AG20443 (cell line): Measurements from ENCODE around the gene PDLIM1.

Experiments
- DNase-seq: peaks from one replicate; pipeline ENCODE4 v3.0.0; 2012; ENCODE audit warnings: low spot score, mixed read lengths

Gene PDLIM1

DNA sequence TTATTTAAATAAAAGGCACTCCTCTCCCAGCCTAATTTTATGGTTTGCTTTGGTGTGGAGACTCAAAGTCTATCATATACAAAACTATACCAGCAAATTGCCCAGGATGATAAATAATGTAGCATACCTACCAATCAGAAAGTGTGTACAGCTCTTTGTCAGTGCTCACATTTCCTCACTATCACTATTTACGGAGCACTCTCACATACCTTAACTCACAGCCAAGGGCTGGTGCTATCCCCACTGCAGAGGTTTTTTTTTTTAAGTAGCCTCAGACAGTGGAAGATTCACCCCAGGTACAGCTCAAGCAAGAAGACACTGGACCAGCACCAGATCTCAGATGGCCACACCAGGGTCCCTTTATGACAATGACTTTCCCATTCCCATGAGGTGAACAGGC is 2.5 kb downstream of the PDLIM1 start:
- DNase-seq, result no peak

DNA sequence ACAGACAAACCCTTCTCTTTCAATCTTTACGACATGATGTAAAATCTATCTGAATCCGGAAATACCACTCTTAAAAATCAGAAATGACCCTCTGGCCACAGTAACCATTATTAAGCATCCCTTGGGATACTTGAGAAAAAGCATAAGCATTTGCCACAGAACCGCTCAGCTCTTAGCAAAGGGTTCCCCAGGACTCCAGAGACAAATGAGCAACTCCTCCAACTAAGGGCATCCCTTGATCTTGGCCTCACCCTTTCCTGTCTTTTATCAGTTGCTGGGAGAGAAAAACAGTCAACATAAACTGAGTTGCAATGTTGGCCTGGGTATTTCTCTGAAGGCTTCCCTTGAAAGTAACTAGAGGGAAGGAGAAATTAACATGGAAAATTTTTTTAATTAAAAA is 3.5 kb downstream of the PDLIM1 start:
- peak; percentile 27 for DNase-seq

DNA sequence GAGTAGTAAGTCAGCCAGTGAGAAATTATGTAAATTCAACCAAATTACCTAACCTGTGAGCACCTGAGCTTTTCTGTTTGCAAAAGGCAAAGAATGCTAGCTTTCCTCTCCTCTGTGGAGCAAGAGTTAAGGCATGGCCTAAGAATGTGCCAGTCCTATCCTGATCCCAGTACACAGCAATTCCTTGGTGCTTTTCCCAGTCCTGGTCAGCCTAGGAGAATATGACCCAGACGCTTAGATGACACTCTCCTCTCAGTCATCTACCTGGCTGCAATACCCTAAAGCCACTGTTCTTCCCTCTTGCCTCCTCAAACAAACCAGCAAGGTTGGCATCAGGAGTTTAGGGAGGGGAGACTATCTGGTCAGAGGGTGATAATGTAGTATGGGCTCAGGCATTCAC is 4.1 kb downstream of the PDLIM1 start:
- DNase-seq, result no peak

DNA sequence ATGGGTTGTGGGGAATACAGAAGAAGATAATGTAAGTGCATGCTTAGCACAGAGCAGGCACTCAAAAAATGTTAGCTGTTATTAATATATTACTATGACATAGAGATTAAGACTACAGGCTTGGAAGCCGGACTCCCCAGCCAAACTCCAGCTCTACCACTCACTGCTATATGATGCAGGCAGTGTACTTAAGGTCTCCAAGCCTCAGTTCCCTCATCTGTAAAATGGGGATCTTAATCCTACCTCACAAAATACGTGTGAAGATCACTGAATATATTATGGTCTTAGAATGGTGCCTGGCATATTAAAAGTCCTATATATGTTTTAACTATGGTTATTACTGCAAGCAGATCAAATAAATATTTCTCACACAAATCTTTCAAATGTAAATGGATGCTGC is 5.2 kb downstream of the PDLIM1 start:
- DNase-seq, result no peak

DNA sequence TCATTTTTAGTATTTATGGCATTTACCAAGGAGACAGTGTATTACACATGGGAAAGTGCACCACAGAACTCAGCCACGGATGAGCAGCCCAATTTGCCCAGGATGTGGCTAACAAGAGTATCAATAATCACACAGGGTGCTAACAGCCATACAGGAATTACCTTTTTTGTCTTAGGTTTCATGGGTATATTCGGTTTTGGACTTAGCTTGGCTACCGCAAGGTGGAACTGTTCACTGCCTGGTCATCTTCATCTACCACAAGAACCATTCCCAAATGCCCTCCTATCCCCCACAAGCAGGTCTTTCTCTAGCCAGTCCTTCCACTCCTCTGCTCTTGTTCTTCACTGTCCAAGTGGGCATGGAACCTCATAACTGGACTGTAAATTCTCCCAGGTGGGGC is 6.0 kb downstream of the PDLIM1 start:
- DNase-seq, result no peak

DNA sequence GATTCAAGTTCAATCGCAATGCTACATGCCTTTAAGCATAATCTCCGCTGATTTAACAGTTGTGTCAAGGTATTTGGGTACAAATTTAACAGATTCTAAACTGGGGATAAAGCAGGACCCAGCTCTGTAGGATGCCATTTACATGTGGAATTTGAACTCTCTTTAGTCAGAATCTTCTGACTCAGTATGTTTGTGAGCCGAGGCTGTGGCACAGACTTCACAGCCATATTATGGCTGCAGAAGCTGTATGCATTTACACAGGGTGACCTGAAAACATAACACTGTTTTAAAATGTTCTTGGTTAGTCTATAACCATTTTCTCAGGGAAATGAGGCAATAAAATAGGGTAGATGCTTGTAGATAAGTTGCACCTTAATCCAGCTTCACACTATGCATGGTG is 8.7 kb downstream of the PDLIM1 start:
- no peak for DNase-seq

DNA sequence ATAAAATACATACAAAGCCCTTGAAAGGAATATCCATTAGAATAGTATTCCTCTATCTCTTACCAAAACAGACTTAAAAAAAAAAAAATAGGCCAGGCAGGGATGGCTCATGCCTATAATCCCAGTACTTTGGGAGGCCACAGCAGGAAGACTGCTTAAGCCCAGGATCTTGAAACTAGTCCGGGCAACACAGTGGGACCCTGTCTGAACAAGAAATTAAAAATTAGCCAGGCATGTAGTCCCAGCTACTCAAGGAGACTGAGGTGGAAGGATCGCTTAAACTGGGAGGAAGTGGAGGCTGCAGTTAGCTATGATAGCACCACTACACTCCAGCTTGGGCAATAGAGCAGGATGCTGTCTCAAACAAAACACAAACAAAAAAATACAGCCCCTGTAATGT is 9.6 kb downstream of the PDLIM1 start:
- no peak for DNase-seq

DNA sequence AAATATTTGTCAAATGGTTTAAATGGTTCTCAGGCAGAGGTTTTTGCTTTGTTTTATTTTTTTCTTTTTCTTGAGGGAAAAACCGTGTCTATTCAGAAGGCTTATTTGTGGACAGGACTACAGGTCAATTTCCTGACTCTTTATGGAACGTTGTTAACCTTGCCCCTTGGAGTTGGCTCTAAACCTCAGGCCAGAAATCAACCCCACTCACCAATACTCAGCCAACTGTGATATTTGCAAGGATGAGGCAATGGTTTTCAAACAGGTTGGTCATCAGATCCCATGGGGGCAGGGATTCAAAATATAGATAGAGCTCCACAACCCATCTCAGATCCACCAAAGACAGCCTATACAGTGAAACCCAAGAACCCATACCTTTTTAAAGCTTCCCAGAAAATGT is 10.2 kb downstream of the PDLIM1 start:
- no peak for DNase-seq

DNA sequence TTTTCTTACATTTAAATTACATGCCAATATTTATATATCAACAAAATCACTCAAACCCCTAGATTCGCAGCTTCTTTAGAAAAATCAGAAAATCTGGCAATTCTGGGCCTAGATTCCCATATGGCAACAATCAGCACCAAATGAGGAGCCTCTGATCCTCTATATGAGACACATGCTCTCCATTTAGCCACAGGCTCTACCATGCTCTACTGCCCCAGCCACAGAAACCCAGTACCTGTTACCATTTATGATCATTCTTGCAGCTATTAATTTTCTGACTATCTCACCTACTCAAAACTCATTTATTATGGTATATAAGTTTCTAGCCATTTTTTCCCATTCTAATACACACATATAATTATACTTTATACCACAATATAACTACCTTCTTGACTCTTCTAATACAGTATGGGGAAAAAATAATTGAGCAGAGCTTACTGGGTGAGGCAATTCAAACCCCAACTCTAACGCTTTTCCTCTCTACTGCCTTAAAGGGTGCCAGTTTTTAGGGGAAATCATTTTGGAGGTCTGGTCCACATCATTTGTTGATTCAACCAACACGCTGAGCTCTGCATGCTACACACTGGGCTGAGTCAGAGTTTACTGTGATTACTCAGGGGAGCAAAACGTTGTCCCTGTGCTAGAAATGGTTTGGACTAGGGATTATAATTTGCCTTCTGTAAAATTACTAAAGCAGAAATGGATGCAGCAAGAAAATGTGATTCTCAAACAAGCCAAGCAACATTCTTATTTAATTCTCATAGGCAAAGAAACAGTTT is 11.6 kb downstream of the PDLIM1 start:
- peak; percentile 67 for DNase-seq

DNA sequence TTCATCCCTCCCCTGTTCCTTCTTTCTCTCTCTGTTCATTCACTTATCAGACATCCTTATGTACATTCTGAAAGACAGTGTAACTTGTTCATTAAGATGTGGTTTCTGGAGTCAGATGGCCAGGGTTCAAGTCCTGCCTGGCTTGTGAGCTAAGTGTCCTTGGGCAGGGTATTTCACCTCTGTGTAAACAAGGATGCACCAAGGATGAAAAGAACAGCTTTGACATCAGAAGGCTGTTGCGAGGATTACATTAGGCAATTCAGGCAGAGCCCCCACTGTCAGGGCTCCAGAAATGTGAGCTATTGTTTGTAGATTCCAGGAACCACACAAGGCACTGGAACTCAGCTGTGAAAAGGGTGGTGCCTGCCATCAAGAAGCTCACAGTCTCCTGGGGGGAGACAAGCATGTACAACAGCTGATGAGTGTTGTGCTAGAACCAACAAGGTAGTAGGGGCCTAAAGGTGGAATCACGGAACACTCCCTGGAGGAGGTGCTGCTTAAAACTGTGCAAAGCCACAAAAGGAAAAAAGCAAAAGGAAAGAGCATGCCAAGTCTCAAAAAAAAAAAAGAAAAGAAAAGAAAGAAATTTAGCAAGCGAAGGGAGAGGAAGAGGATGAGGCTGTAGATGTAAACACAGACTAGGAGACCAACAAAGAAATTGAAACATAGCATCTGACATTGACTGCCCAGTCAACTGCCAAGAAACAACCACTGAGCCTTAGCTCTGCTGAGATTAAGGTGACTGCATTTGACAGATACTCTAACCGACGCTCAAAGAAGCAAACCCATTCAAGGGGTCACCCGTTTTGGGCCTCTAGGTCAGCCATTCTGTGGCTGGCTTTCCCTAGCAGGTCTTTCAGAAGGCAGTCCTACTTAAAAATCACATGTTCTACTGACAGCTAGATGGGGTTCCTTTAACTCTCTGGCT is 12.5 kb downstream of the PDLIM1 start:
- DNase-seq, result peak; percentile 48

DNA sequence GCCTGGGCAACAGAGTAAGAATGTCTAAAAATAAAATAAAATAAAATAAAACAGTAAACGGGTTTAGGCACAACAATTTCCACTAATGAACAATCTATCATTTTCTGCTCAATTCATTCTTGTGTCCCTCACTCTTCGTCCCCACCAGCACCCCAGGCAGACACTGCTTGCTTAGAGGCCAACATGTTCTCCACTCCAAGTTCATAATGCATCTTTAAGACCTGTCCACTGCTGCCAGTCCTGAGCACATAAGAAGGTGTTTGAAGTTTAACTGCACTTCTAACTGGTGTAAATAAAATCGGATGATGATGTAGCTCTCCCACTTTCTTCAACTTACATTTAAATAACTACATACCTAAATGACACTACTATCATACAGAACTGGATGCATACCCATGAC is 13.2 kb downstream of the PDLIM1 start:
- DNase-seq, result no peak

DNA sequence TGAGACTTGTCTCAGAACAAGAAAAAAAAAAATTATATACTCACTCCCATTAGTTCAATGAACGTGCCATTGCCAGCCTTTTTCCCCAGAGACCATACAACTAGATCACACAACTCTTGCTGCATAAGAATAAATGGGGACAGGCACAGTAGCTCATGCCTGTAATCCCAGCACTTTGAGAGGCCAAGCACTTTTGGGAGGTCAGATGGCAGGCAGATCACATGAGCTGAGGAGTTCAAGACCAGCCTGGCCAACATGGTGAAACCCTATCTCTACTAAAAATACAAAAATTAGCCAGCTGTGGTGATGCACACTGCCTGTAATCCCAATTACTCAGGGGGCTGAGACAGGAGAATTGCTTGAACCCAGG is 13.6 kb downstream of the PDLIM1 start:
- no peak for DNase-seq

DNA sequence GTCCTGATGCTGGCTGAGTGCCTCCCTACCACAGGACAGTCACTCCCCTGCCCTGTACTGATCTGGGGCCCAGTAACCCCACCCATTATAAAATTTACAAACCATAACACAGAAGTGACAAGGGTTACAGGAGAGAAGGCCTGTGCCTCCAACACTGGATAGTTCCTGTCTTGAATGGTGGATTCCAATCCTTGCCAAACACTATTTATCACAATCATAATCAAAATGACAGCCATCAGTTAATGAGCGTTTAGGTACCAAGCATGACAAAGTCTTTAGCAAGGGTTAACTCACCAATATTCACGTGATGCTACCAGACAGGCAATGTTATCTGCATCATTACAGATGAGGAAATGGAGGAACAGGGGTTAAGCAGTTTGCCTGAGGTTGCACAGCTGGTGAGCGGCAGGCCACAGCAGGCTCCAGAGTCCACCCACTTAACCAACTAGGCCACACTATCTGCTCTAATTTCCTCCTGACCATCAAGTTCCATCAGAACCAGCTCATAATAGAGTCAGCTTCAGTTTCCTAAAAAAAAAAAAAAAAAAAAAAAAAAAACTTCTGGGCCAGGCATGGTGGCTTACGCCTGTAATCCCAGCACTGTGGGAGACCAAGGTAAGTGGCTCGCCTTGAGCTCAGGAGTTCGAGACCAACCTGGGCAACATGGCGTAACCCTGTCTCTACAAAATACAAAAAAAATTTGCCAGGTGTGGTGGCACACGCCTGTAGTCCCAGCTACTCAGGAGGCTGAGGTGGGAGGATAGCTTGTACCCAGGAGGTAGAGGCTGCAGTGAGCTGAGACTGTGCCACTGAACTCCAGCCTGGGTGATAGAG is 14.2 kb downstream of the PDLIM1 start:
- no peak for DNase-seq

DNA sequence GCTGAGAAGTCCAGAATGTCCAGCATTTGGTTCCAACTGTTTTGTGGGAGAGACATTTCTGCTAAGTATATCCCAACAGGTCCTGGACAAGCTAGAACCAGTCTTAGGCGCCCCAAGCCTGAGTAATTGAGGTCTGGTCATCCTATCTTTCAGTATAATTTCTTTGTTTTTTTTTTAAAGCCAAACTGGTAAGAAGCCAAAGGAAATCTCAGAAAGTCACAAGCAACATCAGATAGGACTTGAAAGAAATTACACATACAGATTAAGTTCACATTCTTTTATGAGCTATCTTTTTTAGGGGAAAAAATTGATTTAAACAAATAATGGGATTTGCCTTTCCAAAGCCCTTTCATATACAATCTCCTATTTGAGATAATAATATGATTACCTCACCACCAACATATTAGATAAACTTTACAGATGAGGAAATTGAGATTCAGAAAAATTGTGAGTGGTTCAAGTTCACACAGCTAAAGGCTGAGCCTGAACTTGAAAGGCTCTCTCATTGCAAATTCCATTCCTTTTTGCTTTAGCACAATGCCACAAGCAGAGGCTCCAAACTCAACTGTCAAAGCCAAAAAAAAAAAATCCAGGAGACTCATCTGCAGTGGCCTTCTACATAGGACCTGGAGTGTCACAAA is 15.0 kb downstream of the PDLIM1 start:
- no peak for DNase-seq

DNA sequence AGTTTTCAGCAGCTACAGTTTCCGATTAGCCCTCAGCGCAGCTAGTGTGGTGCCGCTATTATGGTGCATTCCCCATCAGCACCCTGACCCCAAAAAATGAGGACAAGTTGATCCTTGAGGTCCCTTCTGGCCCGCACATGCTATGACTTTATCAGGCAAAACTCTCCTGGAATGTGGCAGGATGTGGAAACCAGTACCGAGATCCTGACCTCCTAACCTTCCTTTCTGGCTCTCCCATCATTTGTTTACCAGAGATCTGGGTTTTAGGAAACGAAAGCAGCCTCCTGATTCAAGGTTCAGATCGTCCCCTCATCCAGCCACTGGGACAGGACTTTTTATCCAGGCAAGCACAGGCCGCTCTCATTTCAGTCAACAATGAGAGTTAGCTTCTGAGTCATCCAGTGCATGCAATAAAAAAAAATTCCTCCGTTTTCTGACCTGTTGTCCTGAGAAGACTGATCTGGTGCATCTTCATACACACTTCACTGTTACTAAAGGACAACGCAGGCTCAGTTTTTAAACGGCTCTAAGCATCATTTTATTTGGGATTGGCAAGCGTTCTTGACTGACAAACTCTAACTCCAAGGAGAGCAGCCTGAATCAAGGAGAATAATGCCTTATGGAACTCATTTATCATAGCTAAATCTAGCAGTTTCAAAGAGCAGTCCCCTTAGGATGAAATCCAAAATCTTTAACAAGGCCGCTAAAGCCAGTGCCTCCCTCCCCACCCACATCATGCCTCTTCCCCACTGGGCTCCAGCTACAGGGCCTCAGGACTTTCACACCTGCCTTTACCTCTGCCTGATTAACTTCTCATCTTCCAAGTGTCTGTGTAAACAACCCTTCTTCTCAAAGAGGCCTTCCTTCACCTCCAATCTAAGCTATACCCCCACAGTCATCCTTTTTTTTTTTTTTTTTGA is 17.1 kb downstream of the PDLIM1 start:
- peak; percentile 80 for DNase-seq

DNA sequence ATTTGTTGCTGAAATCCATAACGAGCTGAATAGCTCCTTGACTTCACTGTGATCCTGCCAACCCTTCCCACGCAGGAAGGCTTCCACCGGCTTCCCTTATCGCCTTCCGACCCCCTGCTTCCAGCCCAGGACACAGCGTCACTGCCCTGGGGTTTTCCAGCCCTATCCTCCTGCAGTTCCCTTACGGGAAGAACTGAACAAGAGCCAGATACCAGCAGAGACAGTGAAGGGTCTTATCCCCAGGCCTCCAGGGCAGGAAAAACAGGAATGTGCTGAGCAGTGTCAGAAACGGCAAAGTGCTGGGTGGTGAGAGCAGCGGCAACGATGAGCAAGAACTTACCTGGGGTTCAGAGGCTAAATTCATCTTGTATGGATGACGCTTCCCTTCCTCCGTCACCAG is 22.4 kb downstream of the PDLIM1 start:
- DNase-seq, result no peak

DNA sequence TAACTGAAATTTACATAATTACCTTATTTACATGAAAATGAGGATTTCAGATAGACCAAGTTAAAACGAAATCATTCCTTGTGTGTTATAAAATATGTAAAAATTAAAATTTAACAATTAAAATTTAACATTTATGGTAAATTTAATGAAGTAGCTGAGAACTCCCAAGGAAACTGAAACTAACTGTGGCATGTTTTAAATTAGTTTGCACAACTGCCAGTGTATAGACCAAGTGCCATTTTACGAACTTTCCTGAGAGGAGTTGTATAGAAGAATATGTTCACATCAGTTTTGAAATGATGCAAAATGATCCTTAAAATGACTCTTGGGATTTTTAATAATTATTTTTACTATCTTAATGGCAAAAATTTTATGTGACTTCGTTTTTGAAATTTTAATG is 23.6 kb downstream of the PDLIM1 start:
- no peak for DNase-seq

DNA sequence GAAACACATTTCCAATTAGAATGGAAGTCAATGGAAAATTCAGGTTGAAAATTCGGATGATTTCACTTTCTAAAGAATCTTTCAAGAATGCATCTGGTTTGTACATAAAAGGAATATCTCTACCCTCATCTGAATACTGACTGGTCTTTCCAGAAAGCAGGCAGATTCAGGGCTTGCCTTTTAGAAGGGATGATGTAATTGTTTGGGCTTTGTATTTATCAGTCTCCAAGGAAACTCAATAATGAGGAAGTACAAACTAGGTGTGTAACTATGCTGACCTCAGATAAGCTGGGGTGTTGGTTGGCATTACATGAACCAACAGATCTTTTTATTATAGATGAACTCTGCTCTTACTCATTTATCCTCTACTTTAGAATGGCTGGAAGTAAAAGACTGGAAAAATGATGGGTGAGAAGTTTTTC is 24.1 kb downstream of the PDLIM1 start:
- DNase-seq, result peak; percentile 82

DNA sequence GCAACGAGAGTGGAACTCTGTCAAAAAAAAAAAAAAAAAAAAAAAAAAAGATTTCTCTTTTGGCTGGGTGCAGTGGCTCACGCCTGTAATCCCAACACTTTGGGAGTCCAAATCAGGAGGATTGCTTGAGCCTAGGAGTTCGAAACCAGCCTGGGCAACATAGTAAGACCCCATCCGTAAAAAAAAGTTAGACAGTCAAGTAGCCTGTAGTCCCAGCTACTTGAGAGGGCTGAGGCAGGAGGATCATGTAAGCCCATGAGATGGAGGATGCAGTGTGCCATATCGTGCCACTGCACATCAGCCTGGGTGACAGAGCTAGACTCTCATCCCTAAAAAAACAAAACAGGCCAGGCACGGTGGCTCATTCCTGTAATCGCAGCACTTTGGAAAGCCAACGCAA is 25.2 kb downstream of the PDLIM1 start:
- DNase-seq, result no peak

DNA sequence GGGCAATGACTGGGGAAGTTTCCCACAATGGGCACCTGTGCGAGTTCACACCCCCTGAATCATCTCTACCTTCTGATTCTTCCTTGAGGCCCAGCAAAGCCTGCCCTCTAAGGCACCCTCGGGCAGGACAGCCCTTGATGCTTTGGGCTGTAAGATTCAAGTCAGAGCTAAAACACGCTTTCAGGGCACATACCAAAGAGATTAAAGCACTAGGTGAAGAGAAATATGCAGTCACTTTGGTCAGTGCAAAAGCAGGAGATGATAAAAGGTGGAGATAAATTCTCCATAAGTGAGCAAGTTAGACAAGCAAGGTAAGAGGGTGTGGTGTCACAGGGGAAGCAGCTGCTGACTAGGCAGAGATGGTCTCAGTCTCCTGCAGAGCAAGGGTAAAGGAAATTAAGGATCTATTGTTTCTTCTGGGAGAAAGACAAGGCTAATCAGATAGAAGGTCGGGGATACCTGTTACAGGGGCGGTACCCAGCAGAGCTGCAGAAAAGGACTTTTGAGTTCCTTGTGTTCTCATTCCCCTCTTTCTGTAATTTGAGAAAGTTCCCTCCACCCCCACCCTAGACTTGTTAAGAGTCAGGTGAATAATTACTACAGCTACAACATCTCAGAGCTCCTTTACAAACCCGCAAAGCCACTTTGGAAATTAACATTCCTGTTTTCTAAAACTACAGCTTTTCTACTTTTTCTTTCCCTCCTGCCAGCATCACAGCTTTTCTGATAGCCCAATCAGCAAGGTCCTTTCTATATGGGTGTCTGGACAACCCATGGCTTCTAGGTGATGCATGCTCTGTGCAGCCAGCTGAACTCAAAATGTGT is 26.4 kb downstream of the PDLIM1 start:
- no peak for DNase-seq
